OCI-LY3 (cell line): ENCODE data around the gene ABCD3.

Experiments used
- H2AFZ ChIP-seq: fragments of 200-600, 300-600 bp; shearing (Covaris generic); 2 replicates; pipeline ENCODE4 v1.6.0; 2014; ENCODE audit warnings: antibody characterized with exemption, low read depth, low read length
- H3K27ac ChIP-seq: fragments of 200-600, 300-600 bp; sonication (generic); 2 replicates; pipeline ENCODE4 v1.5.1; 2014; ENCODE audit warnings: mild to moderate bottlenecking, low read length, moderate library complexity, mixed read lengths
- H3K27me3 ChIP-seq: fragments of 200-600, 300-600 bp; sonication (generic); 2 replicates; pipeline ENCODE4 v1.6.1; 2014; ENCODE audit warnings: low read depth, low read length, mixed read lengths
- H3K36me3 ChIP-seq: fragments of 200-600, 300-600 bp; sonication (generic); replicated peaks from 2 replicates; pipeline ENCODE3; 2014; ENCODE audit warnings: low read depth, low read length, mixed read lengths
- H3K4me1 ChIP-seq: fragments of 300-600, 200-600 bp; sonication (generic); 2 replicates; pipeline ENCODE4 v1.6.1; 2014; ENCODE audit warnings: low read length, mixed read lengths
- H3K4me2 ChIP-seq: fragments of 200-600, 300-600 bp; sonication (generic); 2 replicates; pipeline ENCODE4 v1.6.1; 2014; ENCODE audit warnings: low read length, mixed read lengths
- H3K4me3 ChIP-seq: fragments of 300-600, 200-600 bp; sonication (generic); 2 replicates; pipeline ENCODE4 v1.5.1; 2014; ENCODE audit warnings: antibody characterized with exemption, mild to moderate bottlenecking, low read length, moderate library complexity
- H3K79me2 ChIP-seq: fragments of 300-600, 200-600 bp; shearing (Covaris generic); 2 replicates; pipeline ENCODE4 v1.6.1; 2014; ENCODE audit warnings: mild to moderate bottlenecking, low read length, mixed read lengths
- H3K9ac ChIP-seq: fragments of 300-600, 200-600 bp; shearing (Covaris generic); 2 replicates; pipeline ENCODE4 v1.6.0; 2014; ENCODE audit warnings: mild to moderate bottlenecking, low read length, moderate library complexity
- H3K9me3 ChIP-seq: fragments of 200-600, 300-600 bp; shearing (Covaris generic); 2 replicates; pipeline ENCODE4 v1.6.1; 2014; ENCODE audit warnings: low read length, mixed read lengths; ENCODE audit not compliant: insufficient read depth
- H4K20me1 ChIP-seq: fragments of 200-600, 300-600 bp; sonication (generic); 2 replicates; pipeline ENCODE4 v1.6.1; 2016; ENCODE audit warnings: low read length, mixed read lengths; ENCODE audit not compliant: insufficient read depth
- EZH2phosphoT487 ChIP-seq: fragments of 200-600 bp; shearing (Covaris generic); IDR thresholded peaks from 2 replicates; pipeline ENCODE4 v1.6.1; 2018; ENCODE audit warnings: antibody characterized with exemption, mixed run types, low read depth
- TF ChIP-seq, protein P1 (sequence below): fragments of 200-600, 300-600 bp; sonication (generic); IDR thresholded peaks from 2 replicates; pipeline ENCODE4 v1.5.1; 2014; ENCODE audit warnings: antibody characterized with exemption, low read length, low read depth

Gene ABCD3

DNA sequence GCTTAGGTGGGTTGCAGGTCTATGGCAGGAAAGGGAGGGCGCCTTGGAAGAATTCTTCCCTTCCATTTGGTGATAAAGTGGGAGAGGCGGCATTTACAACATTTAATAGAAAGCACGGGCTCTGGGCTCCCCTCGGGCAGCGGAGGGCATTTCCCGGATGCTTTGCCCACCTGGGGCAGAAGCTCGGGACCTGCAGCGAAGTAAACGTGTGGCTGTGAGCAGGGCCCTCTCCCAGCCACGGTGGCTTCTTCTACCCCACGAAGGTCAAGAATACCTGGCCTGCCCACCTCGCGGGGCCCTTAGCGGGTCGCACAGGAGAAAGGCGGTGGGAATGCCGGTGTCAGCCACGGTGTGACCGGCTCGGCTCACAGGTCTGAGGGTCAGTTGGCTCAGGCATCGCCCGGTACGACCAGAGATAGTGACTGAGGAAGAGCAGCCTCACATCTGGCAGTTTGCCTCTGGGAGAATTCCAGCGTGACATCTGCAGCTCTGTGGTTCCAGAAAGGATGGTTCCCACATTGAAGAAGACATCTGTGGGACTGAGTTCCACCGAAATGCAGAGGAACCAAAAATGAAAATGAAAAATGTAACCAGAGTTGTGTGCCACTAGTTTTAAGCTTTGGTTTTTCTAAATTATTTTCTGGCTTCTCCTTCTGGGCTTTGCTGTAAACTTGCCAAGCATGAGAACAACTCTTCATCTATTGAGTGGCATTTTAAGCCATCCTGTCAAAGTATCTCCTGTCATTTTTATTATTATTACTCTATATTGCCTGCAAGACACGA is 124.1 kb downstream of the ABCD3 start:
- H2AFZ ChIP-seq, result no peak overlapping the region
- TF ChIP-seq, protein P1, sequence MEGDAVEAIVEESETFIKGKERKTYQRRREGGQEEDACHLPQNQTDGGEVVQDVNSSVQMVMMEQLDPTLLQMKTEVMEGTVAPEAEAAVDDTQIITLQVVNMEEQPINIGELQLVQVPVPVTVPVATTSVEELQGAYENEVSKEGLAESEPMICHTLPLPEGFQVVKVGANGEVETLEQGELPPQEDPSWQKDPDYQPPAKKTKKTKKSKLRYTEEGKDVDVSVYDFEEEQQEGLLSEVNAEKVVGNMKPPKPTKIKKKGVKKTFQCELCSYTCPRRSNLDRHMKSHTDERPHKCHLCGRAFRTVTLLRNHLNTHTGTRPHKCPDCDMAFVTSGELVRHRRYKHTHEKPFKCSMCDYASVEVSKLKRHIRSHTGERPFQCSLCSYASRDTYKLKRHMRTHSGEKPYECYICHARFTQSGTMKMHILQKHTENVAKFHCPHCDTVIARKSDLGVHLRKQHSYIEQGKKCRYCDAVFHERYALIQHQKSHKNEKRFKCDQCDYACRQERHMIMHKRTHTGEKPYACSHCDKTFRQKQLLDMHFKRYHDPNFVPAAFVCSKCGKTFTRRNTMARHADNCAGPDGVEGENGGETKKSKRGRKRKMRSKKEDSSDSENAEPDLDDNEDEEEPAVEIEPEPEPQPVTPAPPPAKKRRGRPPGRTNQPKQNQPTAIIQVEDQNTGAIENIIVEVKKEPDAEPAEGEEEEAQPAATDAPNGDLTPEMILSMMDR, result no peak
- no peak for TF ChIP-seq EZH2phosphoT487
- H3K36me3 ChIP-seq, result no peaks in the 10 kb centered on the region
- H3K9me3 ChIP-seq, result no peaks in the 10 kb centered on the region
- H4K20me1 ChIP-seq, result no peaks in the 10 kb centered on the region
- H3K79me2 ChIP-seq, result no peaks in the 10 kb centered on the region
- H3K27me3 ChIP-seq, result peaks cover 16% of the 10 kb centered on the region
- H3K4me3 ChIP-seq, result no peak overlapping the region
- H3K27ac ChIP-seq, result no peak overlapping the region
- H3K4me1 ChIP-seq, result no peaks in the 10 kb centered on the region
- H3K9ac ChIP-seq, result no peak overlapping the region
- H3K4me2 ChIP-seq, result no peak overlapping the region

DNA sequence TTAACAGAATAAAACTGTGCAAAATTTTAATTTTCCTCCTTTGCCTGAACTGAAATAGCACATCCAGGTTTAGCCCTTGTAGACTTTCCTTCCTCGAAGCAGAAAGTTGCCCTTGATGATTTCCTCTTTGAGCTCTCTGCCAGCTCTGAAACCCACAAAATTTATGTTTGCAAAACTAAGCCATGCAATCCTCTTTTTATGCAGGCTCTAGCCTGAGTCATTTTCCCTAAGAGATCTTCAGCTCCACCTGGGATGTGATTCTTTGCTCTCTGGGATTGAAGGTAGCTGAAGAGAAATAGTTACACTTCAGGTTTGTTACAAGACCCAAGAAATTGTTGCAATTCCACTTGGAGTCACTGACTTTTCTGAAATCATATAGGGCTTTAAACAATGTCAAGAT is 124.8 kb downstream of the ABCD3 start:
- Histone ChIP-seq H4K20me1 (no peaks in the 10 kb centered on the region), H3K79me2 (no peaks in the 10 kb centered on the region), H3K4me2 (no peak overlapping the region), H2AFZ (no peak overlapping the region), H3K4me3 (no peak overlapping the region), H3K27me3 (peaks cover 16% of the 10 kb centered on the region), H3K9me3 (no peaks in the 10 kb centered on the region), H3K27ac (no peak overlapping the region), H3K9ac (no peak overlapping the region), H3K4me1 (no peaks in the 10 kb centered on the region), H3K36me3 (no peaks in the 10 kb centered on the region)
- no peak for TF ChIP-seq EZH2phosphoT487
- TF ChIP-seq, protein P1, result no peak

DNA sequence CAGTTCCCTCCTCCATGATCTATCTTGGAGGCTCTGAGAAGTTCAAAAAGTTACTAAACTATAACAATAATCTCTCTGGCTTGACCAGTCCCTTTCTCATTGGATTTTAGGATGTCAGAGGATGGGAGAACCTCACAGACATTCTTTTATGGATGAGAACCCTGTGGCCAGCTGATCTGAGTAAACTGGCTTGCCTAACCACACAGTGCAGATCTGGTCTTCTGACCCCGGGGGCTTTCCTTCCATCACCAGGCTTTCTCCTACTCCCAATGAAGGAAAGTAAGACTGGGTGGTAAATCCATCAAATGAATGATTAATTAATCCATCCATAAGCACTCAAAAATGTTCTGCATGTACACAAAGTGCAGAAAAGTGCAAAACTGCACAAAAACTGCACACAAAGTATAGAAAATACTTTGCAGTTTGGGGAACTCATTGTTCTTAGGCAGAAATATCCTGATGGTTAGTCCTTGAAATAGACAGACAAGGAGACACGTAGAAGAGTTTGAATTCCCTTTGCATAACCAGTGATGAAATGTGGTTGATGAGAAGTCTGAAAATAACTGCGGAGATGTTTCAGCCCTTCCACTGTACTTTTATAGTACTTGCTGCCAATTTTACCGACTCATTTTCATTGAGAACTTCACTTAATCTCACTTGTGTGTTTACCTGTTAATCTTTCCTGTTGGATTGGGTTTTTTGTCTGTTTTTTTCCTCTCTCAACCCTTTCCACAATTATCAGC is 125.9 kb downstream of the ABCD3 start:
- no peaks in the 10 kb centered on the region for H3K79me2 ChIP-seq
- no peak overlapping the region for H3K4me2 ChIP-seq
- H3K27me3 ChIP-seq, result peaks cover 16% of the 10 kb centered on the region
- no peaks in the 10 kb centered on the region for H4K20me1 ChIP-seq
- no peak overlapping the region for H3K27ac ChIP-seq
- H3K36me3 ChIP-seq, result no peaks in the 10 kb centered on the region
- no peak overlapping the region for H2AFZ ChIP-seq
- H3K4me1 ChIP-seq, result no peaks in the 10 kb centered on the region
- no peak overlapping the region for H3K9ac ChIP-seq
- TF ChIP-seq EZH2phosphoT487, result no peak
- TF ChIP-seq, protein P1, result no peak
- no peak overlapping the region for H3K4me3 ChIP-seq
- H3K9me3 ChIP-seq, result no peaks in the 10 kb centered on the region

DNA sequence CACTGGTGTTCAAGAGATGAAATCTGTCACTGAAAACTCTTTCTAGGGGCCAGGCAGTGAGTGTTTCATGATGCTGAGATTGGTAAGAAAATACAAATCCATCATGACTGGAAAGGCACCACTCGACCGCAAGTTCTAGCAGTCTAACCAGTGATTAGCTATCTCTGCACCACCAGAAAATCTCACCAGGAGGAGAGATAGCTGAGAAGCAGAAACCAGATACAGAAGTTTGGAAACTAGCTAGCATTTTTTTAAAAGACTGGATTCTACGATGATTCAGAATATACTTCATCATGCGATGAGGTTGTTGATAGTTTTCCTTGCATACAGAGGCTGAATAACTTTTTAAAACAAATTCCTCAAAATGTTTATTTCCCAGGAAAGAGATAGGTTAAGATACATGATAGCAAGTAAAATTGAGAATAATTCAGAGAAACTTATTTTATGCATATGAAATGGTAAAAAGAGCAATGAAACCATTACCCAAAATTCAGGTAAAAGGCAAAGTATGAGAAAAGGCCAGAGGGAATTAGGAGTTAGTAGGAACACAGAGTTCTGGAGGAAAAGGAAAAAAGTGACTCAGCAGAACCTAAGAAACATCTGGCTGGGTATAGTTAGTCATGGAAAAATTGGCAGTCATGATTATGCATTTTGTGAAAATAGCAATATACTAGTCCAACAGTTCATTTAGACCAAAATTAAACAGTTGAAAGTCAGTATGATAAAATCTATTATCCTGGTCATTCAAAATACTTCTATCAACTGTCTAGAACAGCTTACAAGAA is 126.7 kb downstream of the ABCD3 start:
- H3K4me2 ChIP-seq, result no peak overlapping the region
- no peak for TF ChIP-seq EZH2phosphoT487
- TF ChIP-seq, protein P1, result no peak
- no peaks in the 10 kb centered on the region for H3K79me2 ChIP-seq
- H3K4me1 ChIP-seq, result no peaks in the 10 kb centered on the region
- no peaks in the 10 kb centered on the region for H4K20me1 ChIP-seq
- H3K9ac ChIP-seq, result no peak overlapping the region
- no peaks in the 10 kb centered on the region for H3K36me3 ChIP-seq
- H3K27ac ChIP-seq, result no peak overlapping the region
- no peak overlapping the region for H2AFZ ChIP-seq
- no peaks in the 10 kb centered on the region for H3K9me3 ChIP-seq
- H3K27me3 ChIP-seq, result peaks cover 16% of the 10 kb centered on the region
- no peak overlapping the region for H3K4me3 ChIP-seq
